Skin epidermis (tissue), 12 donors: ENCODE results near the gene RELN.
"Not testable (repeated sequence)": the region's sequence is repeated elsewhere in the genome, so short reads cannot be mapped to it uniquely, and the experiment has no call there.

Experiments
- H3K27ac ChIP-seq, 21 experiments: fragments of 200-600 bp; sonication (generic) in 11 of 21; one replicate each; pipeline ENCODE4 v1.5.0; 2020; ENCODE audit warnings: mild to moderate bottlenecking in 3 of 21, inconsistent platforms in 2 of 21, moderate library complexity in 2 of 21
- H3K4me3 ChIP-seq, 7 experiments: fragments of 200-600 bp; sonication (generic) in 2 of 7; one replicate each; pipeline ENCODE4 v1.5.0; 2020; ENCODE audit warnings: inconsistent platforms in 2 of 7, mild to moderate bottlenecking in 2 of 7, moderate library complexity in 1 of 7

RELN gene

GRCh38 chr7:103805346-103805745 lies 184.1 kb downstream of the RELN start:
- H3K4me3 ChIP-seq: no peak overlapping the region
- H3K27ac ChIP-seq: no peak overlapping the region

GRCh38 chr7:103803631-103804030 lies 185.8 kb downstream of the RELN start:
- Histone ChIP-seq H3K4me3 (no peak overlapping the region), H3K27ac (no peak overlapping the region)

- Histone ChIP-seq H3K4me3 (no peak overlapping the region), H3K27ac (no peak overlapping the region)
Observed at GRCh38 chr7:103799298-103799697, 190.2 kb downstream of the RELN start.

GRCh38 chr7:103797647-103798307 lies 191.7 kb downstream of the RELN start:
- Histone ChIP-seq H3K4me3 (no peak overlapping the region), H3K27ac (no peak overlapping the region)

- Histone ChIP-seq H3K4me3 (no peak overlapping the region), H3K27ac (no peak overlapping the region)
Observed at GRCh38 chr7:103796327-103796962, 193.0 kb downstream of the RELN start.

- Histone ChIP-seq H3K27ac (peak overlapping the region in 3 of 21 experiments; percentile 20 to 41 (median 34)), H3K4me3 (no peak overlapping the region)
Observed at GRCh38 chr7:103795787-103796186, 193.7 kb downstream of the RELN start.

GRCh38 chr7:103795107-103795506 lies 194.4 kb downstream of the RELN start:
- H3K4me3 ChIP-seq: no peak overlapping the region

GRCh38 chr7:103794424-103794823 lies 195.0 kb downstream of the RELN start:
- Histone ChIP-seq H3K27ac (no peak overlapping the region), H3K4me3 (no peak overlapping the region)

More at GRCh38 chr7:103795107-103795506, 194.4 kb downstream of the RELN start:
- H3K27ac ChIP-seq: peak overlapping the region in 1 of 21 experiments; percentile 41

- Histone ChIP-seq H3K4me3 (no peak overlapping the region), H3K27ac (no peak overlapping the region)
Observed at GRCh38 chr7:103793614-103794013, 195.8 kb downstream of the RELN start.

GRCh38 chr7:103791894-103792293 lies 197.6 kb downstream of the RELN start:
- Histone ChIP-seq H3K27ac (no peak overlapping the region), H3K4me3 (no peak overlapping the region)

- not testable (repeated sequence) for H3K4me3 ChIP-seq, H3K27ac ChIP-seq
Observed at GRCh38 chr7:103787041-103787440, 202.4 kb downstream of the RELN start.

- Histone ChIP-seq H3K27ac (no peak overlapping the region), H3K4me3 (no peak overlapping the region)
Observed at GRCh38 chr7:103784646-103785286, 204.7 kb downstream of the RELN start.

GRCh38 chr7:103781409-103781808 lies 208.0 kb downstream of the RELN start:
- Histone ChIP-seq H3K27ac (no peak overlapping the region), H3K4me3 (no peak overlapping the region)

- H3K4me3 ChIP-seq, H3K27ac ChIP-seq: not testable (repeated sequence)
Observed at GRCh38 chr7:103780561-103780960, 208.9 kb downstream of the RELN start.

- Histone ChIP-seq H3K4me3 (no peak overlapping the region), H3K27ac (no peak overlapping the region)
Observed at GRCh38 chr7:103777440-103777839, 212.0 kb downstream of the RELN start.

GRCh38 chr7:103773726-103774125 lies 215.7 kb downstream of the RELN start:
- Histone ChIP-seq H3K4me3 (no peak overlapping the region), H3K27ac (no peak overlapping the region)

- Histone ChIP-seq H3K27ac (no peak overlapping the region), H3K4me3 (no peak overlapping the region)
Observed at GRCh38 chr7:103772171-103772773, 217.2 kb downstream of the RELN start.

GRCh38 chr7:103771294-103771693 lies 218.2 kb downstream of the RELN start:
- H3K4me3 ChIP-seq: no peak overlapping the region

GRCh38 chr7:103766660-103767059 lies 222.8 kb downstream of the RELN start:
- H3K27ac ChIP-seq: no peak overlapping the region
- H3K4me3 ChIP-seq: no peak overlapping the region

More at GRCh38 chr7:103771294-103771693, 218.2 kb downstream of the RELN start:
- H3K27ac ChIP-seq: no peak overlapping the region

- Histone ChIP-seq H3K4me3 (no peak overlapping the region), H3K27ac (no peak overlapping the region)
Observed at GRCh38 chr7:103765901-103766300, 223.6 kb downstream of the RELN start.

GRCh38 chr7:103764901-103765300 lies 224.6 kb downstream of the RELN start:
- H3K27ac ChIP-seq: no peak overlapping the region
- H3K4me3 ChIP-seq: no peak overlapping the region
